ENCODE measurements around the gene MT1G.
A peak's percentile ranks its signal among the peaks of the same experiment; 100 is the strongest.
"Not testable (repeated sequence)": the region's sequence is repeated elsewhere in the genome, so short reads cannot be mapped to it uniquely, and the experiment has no call there.

The MT1G gene

DNA sequence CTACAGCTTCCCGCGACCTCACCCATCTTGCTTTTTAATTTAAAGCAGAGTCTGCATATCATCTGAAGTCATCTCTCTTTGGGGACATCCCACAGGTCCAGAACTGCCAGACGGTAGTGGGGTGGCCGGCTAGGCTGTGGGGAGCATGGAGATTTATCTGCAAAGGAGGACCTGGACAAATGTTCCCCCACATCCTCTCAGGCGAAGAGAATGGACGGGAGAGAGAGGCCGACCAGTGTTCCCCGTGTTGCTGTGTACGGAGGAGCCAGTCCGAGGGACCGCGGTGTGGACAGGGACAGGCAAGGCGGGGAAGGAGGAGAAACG, 36.1 kb downstream of the MT1G start:
- H3K36me3 ChIP-seq (ENCODE audit: control insufficient read depth in 1 of 2, insufficient read depth in 2 of 2, low read length in 2 of 2), result no peaks in the 10 kb centered on the region
- peak overlapping the region; percentile 63 for H3K27ac ChIP-seq (ENCODE audit: low read length)
- no peaks in the 10 kb centered on the region for H3K9me3 ChIP-seq (ENCODE audit: control insufficient read depth in 1 of 2, low read length in 2 of 2)
- peaks cover 0 to 14% of the 10 kb centered on the region in 2 donors for H3K4me1 ChIP-seq (ENCODE audit: control insufficient read depth in 1 of 2, insufficient read depth in 2 of 2, low read length in 2 of 2)
- H3K4me3 ChIP-seq (ENCODE audit: low read depth in 1 of 2, low read length in 2 of 2), result peak overlapping the region; percentile 65 to 74
- H3K27me3 ChIP-seq (ENCODE audit: low read depth, low read length), result peaks cover 17% of the 10 kb centered on the region

DNA sequence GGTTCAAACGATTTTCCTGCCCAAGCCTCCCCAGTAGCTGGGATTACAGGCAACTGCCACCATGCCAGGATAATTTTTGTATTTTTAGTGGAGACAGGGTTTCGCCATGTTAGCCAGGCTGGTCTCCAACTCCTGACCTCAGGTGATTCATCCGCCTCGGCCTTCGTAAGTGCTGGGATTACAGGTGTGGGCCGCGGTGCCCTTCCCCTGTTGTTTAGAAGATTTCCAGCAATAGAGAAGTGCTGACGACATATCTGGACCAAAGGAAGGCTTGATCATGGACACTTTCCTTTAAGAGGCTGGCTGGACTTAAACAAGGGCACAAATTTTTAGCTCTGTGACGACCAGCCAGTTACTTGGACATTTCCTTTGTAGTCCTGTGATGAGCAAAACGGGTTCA, 36.7 kb downstream of the MT1G start:
- no peak overlapping the region for H3K27ac ChIP-seq (ENCODE audit: low read length)
- H3K9me3 ChIP-seq (ENCODE audit: control insufficient read depth in 1 of 2, low read length in 2 of 2), result no peaks in the 10 kb centered on the region
- H3K27me3 ChIP-seq (ENCODE audit: low read depth, low read length), result peaks cover 17% of the 10 kb centered on the region
- H3K4me1 ChIP-seq (ENCODE audit: control insufficient read depth in 1 of 2, insufficient read depth in 2 of 2, low read length in 2 of 2), result peaks cover 0 to 18% of the 10 kb centered on the region in 2 donors
- H3K4me3 ChIP-seq (ENCODE audit: low read depth in 1 of 2, low read length in 2 of 2), result no peak overlapping the region
- H3K36me3 ChIP-seq (ENCODE audit: control insufficient read depth in 1 of 2, insufficient read depth in 2 of 2, low read length in 2 of 2), result no peaks in the 10 kb centered on the region

DNA sequence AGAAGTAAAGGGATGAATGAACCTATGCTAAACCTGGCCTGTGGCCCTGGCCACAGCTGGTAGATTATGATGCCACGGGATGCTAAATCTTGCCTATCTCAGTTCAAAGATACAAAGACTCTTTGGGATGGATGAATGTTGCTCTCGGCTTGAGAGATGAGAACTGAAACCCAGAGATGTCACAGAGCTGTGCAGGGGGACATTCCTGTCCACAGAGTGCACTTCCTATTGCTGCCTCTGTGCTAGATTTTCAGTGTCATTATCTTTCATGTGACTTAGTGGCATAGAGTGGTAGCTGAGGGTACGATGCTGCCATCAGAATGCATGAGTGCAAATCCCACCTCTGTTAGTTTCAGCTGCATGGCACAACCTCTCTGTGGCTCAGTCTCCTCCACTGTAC, 37.7 kb downstream of the MT1G start:
- H3K36me3 ChIP-seq (ENCODE audit: control insufficient read depth in 1 of 2, insufficient read depth in 2 of 2, low read length in 2 of 2), result no peaks in the 10 kb centered on the region
- no peaks in the 10 kb centered on the region for H3K9me3 ChIP-seq (ENCODE audit: control insufficient read depth in 1 of 2, low read length in 2 of 2)
- no peak overlapping the region for H3K4me3 ChIP-seq (ENCODE audit: low read depth in 1 of 2, low read length in 2 of 2)
- H3K4me1 ChIP-seq (ENCODE audit: control insufficient read depth in 1 of 2, insufficient read depth in 2 of 2, low read length in 2 of 2), result peaks cover 0 to 11% of the 10 kb centered on the region in 2 donors
- peaks cover 12% of the 10 kb centered on the region for H3K27me3 ChIP-seq (ENCODE audit: low read depth, low read length)
- no peak overlapping the region for H3K27ac ChIP-seq (ENCODE audit: low read length)

- H3K4me1 ChIP-seq (ENCODE audit: control insufficient read depth in 1 of 2, insufficient read depth in 2 of 2, low read length in 2 of 2), result peaks cover 0 to 7% of the 10 kb centered on the region in 2 donors
- no peak overlapping the region for H3K4me3 ChIP-seq (ENCODE audit: low read depth in 1 of 2, low read length in 2 of 2)
- H3K27me3 ChIP-seq (ENCODE audit: low read depth, low read length), result peaks cover 7% of the 10 kb centered on the region
- H3K9me3 ChIP-seq (ENCODE audit: control insufficient read depth in 1 of 2, low read length in 2 of 2), result no peaks in the 10 kb centered on the region
- no peak overlapping the region for H3K27ac ChIP-seq (ENCODE audit: low read length)
- H3K36me3 ChIP-seq (ENCODE audit: control insufficient read depth in 1 of 2, insufficient read depth in 2 of 2, low read length in 2 of 2), result no peaks in the 10 kb centered on the region
Observed at GRCh38 chr16:56629531-56629930, 38.3 kb downstream of the MT1G start.

GRCh38 chr16:56628486-56629350, 39.1 kb downstream of the MT1G start:
- no peaks in the 10 kb centered on the region for H3K9me3 ChIP-seq (ENCODE audit: control insufficient read depth in 1 of 2, low read length in 2 of 2)
- H3K36me3 ChIP-seq (ENCODE audit: control insufficient read depth in 1 of 2, insufficient read depth in 2 of 2, low read length in 2 of 2), result no peaks in the 10 kb centered on the region
- peaks cover 4% of the 10 kb centered on the region for H3K27me3 ChIP-seq (ENCODE audit: low read depth, low read length)
- H3K27ac ChIP-seq (ENCODE audit: low read length), result no peak overlapping the region
- peaks cover 0 to 7% of the 10 kb centered on the region in 2 donors for H3K4me1 ChIP-seq (ENCODE audit: control insufficient read depth in 1 of 2, insufficient read depth in 2 of 2, low read length in 2 of 2)
- H3K4me3 ChIP-seq (ENCODE audit: low read depth in 1 of 2, low read length in 2 of 2), result no peak overlapping the region

DNA sequence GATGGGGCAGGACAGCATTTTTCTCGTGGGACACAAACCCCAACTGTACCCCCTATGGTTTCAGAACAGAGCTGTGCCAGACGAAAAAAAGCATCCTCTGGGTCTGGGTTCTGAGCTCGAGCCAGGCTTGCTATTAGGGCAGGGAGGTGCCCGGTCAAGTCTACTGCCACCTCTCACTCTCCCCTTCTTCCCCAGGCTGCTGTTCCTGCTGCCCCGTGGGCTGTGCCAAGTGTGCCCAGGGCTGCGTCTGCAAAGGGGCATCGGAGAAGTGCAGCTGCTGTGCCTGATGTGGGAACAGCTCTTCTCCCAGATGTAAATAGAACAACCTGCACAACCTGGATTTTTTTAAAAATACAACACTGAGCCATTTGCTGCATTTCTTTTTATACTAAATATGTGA, 41.2 kb downstream of the MT1G start:
- no peaks in the 10 kb centered on the region for H3K27me3 ChIP-seq (ENCODE audit: low read depth, low read length)
- H3K4me1 ChIP-seq (ENCODE audit: control insufficient read depth in 1 of 2, insufficient read depth in 2 of 2, low read length in 2 of 2), result peaks cover 0 to 7% of the 10 kb centered on the region in 2 donors
- no peaks in the 10 kb centered on the region for H3K9me3 ChIP-seq (ENCODE audit: control insufficient read depth in 1 of 2, low read length in 2 of 2)
- no peaks in the 10 kb centered on the region for H3K36me3 ChIP-seq (ENCODE audit: control insufficient read depth in 1 of 2, insufficient read depth in 2 of 2, low read length in 2 of 2)
- peak overlapping the region; percentile 74 to 75 for H3K4me3 ChIP-seq (ENCODE audit: low read depth in 1 of 2, low read length in 2 of 2)
- H3K27ac ChIP-seq (ENCODE audit: low read length), result peak overlapping the region; percentile 90

- H3K27ac ChIP-seq (ENCODE audit: low read length), result peak overlapping the region; percentile 90
- no peaks in the 10 kb centered on the region for H3K27me3 ChIP-seq (ENCODE audit: low read depth, low read length)
- H3K4me1 ChIP-seq (ENCODE audit: control insufficient read depth in 1 of 2, insufficient read depth in 2 of 2, low read length in 2 of 2), result peaks cover 0 to 7% of the 10 kb centered on the region in 2 donors
- H3K36me3 ChIP-seq (ENCODE audit: control insufficient read depth in 1 of 2, insufficient read depth in 2 of 2, low read length in 2 of 2), result no peaks in the 10 kb centered on the region
- no peaks in the 10 kb centered on the region for H3K9me3 ChIP-seq (ENCODE audit: control insufficient read depth in 1 of 2, low read length in 2 of 2)
- H3K4me3 ChIP-seq (ENCODE audit: low read depth in 1 of 2, low read length in 2 of 2), result peak overlapping the region; percentile 74 to 75
Observed at GRCh38 chr16:56625943-56626654, 41.8 kb downstream of the MT1G start.

GRCh38 chr16:56625140-56625942, 42.5 kb downstream of the MT1G start, which contains the start of gene MT1E:
MT1E (plus strand) TSS chr16:56625781; CDS start chr16:56625852, 71 bp downstream.
- Histone ChIP-seq H3K27ac (ENCODE audit: low read length) (peak within 1 kb of the TSS; percentile 90), H3K36me3 (ENCODE audit: control insufficient read depth in 1 of 2, insufficient read depth in 2 of 2, low read length in 2 of 2) (no peaks in the 10 kb centered on the region)

GRCh38 chr16:56623637-56624036, 44.2 kb downstream of the MT1G start:
- Histone ChIP-seq H3K9me3 (ENCODE audit: control insufficient read depth in 1 of 2, low read length in 2 of 2) (no peaks in the 10 kb centered on the region), H3K27ac (ENCODE audit: low read length) (no peak overlapping the region), H3K4me3 (ENCODE audit: low read depth in 1 of 2, low read length in 2 of 2) (no peak overlapping the region), H3K36me3 (ENCODE audit: control insufficient read depth in 1 of 2, insufficient read depth in 2 of 2, low read length in 2 of 2) (no peaks in the 10 kb centered on the region), H3K27me3 (ENCODE audit: low read depth, low read length) (no peaks in the 10 kb centered on the region), H3K4me1 (ENCODE audit: control insufficient read depth in 1 of 2, insufficient read depth in 2 of 2, low read length in 2 of 2) (peaks cover 0 to 7% of the 10 kb centered on the region in 2 donors)

More at GRCh38 chr16:56625140-56625942, 42.5 kb downstream of the MT1G start, which contains the start of gene MT1E:
- Histone ChIP-seq H3K27me3 (ENCODE audit: low read depth, low read length) (no peaks in the 10 kb centered on the region), H3K9me3 (ENCODE audit: control insufficient read depth in 1 of 2, low read length in 2 of 2) (no peaks in the 10 kb centered on the region), H3K4me1 (ENCODE audit: control insufficient read depth in 1 of 2, insufficient read depth in 2 of 2, low read length in 2 of 2) (peaks cover 0 to 7% of the 10 kb centered on the region in 2 donors), H3K4me3 (ENCODE audit: low read depth in 1 of 2, low read length in 2 of 2) (peak within 1 kb of the TSS; percentile 74 to 75)

- not testable (repeated sequence) for H3K9me3 ChIP-seq (ENCODE audit: control insufficient read depth in 1 of 2, low read length in 2 of 2); H3K27me3 ChIP-seq (ENCODE audit: low read depth, low read length); H3K27ac ChIP-seq (ENCODE audit: low read length); H3K4me1 ChIP-seq (ENCODE audit: control insufficient read depth in 1 of 2, insufficient read depth in 2 of 2, low read length in 2 of 2); H3K36me3 ChIP-seq (ENCODE audit: control insufficient read depth in 1 of 2, insufficient read depth in 2 of 2, low read length in 2 of 2); H3K4me3 ChIP-seq (ENCODE audit: low read depth in 1 of 2, low read length in 2 of 2)
Observed at GRCh38 chr16:56623184-56623583, 44.7 kb downstream of the MT1G start.
